ENCODE results near the gene ROMO1. TPM values are rescaled to one million over a fixed set of nuclear protein-coding genes. Genes with fewer than 3 reads are reported as not detected.

The ROMO1 gene
- total RNA-seq, 2 donors from 2014 or later, result 196 to 243 TPM

DNA sequence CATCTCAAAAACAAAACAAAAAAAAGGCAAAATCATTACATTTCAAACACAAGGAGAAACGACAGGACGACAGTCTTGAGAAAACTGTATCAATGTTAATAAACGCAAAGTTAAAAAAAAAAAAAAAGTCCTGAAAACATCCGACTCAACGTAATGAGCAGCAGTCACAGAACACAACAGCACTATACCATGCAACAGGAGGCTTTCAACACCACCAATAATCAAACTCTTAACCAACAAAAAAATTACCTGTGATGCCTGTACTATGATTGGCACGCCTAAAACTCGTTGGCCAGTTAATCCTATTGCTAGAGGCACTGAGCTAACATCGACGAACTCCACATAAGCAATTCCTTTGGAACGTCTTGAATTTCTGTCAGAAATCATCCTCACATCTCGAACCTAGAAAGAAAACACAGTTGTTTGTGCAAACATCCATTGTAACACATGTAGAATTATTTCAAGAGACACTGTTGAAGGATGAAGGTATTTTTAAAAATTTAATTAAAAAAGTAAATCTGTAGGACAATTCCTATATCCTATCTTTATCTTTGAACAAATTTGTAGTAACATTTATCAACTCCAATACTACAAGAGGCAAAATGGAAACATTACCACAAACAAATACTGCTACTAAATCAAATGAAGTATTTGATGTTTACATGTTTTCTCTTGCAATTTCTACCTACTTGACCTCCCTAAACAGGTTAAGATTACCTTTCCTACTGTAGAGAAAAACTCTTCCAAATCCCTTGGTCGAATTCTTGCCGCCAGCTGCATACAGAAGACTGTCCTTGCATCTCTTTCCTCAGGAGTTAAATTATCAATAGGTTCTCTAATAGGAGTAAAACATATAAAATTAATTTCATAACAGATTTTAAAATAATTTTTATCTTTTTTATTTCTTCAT lies 25.4 kb downstream of the ROMO1 start:
- Histone ChIP-seq H3K4me1 (ENCODE audit: control insufficient read depth in 1 of 2, low read depth in 2 of 2) (peaks cover 4 to 17% of the 10 kb centered on the region in 2 donors), H3K4me3 (no peak overlapping the region), H3K27me3 (replicated peaks; ENCODE audit: insufficient read depth) (no peaks in the 10 kb centered on the region), H3K27ac (no peak overlapping the region), H3K9me3 (no peaks in the 10 kb centered on the region), H3K36me3 (peaks cover 84% of the 10 kb centered on the region)
- TF ChIP-seq, protein P1, sequence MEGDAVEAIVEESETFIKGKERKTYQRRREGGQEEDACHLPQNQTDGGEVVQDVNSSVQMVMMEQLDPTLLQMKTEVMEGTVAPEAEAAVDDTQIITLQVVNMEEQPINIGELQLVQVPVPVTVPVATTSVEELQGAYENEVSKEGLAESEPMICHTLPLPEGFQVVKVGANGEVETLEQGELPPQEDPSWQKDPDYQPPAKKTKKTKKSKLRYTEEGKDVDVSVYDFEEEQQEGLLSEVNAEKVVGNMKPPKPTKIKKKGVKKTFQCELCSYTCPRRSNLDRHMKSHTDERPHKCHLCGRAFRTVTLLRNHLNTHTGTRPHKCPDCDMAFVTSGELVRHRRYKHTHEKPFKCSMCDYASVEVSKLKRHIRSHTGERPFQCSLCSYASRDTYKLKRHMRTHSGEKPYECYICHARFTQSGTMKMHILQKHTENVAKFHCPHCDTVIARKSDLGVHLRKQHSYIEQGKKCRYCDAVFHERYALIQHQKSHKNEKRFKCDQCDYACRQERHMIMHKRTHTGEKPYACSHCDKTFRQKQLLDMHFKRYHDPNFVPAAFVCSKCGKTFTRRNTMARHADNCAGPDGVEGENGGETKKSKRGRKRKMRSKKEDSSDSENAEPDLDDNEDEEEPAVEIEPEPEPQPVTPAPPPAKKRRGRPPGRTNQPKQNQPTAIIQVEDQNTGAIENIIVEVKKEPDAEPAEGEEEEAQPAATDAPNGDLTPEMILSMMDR (IDR thresholded peaks at IDR 0.05), result no peak
- ATAC-seq (ENCODE audit: insufficient number of reproducible peaks, low FRiP score, low read depth) (no peak), DNase-seq (ENCODE audit: low spot score) (no peak)

DNA sequence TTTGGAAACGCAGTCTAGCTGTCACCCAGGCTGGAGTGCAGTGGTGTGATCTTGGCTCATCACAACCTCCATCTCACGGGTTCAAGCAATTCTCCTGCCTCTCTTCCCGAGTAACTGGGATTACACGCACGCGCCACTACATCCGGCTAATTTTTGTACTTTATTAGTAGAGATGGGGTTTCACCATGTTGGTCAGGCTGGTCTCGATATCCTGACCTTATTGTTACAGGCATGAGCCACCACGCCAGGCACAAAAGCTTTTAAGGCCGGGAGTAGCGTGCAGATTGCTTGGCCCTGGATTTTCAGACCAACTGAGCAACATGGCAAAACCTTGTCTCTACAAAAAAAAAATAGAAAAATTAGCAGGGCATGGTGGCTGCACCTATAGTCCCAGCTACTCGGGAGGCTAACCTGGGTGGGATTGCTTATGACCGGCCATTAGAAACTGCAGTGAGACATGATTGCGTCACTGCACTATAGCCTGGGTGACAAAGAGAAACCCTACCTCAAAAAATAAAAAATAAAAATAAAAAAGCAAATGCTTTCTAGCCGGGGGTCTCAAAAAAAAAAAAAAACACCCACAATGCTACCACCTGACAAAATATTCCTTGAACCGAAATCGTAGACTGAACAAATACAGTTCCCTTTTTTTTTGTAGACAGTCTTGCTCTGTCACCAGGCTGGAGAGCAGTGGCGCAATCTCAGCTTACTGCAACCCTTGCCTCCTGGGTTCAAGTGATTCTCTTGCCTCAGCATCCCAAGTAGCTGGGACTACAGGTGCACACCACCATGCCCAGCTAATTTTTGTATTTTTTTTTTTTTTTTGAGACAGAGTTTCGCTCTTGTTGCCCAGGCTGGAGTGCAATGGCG lies 27.9 kb downstream of the ROMO1 start:
- DNase-seq (ENCODE audit: low spot score), result no peak
- H3K27me3 ChIP-seq (replicated peaks; ENCODE audit: insufficient read depth), result no peaks in the 10 kb centered on the region
- no peaks in the 10 kb centered on the region for H3K9me3 ChIP-seq
- peaks cover 75% of the 10 kb centered on the region for H3K36me3 ChIP-seq
- ATAC-seq (ENCODE audit: insufficient number of reproducible peaks, low FRiP score, low read depth), result no peak
- no peak overlapping the region for H3K4me3 ChIP-seq
- no peak overlapping the region for H3K27ac ChIP-seq
- TF ChIP-seq, protein P1 (IDR thresholded peaks at IDR 0.05), result no peak
- H3K4me1 ChIP-seq (ENCODE audit: control insufficient read depth in 1 of 2, low read depth in 2 of 2), result peaks cover 13 to 29% of the 10 kb centered on the region in 2 donors

GRCh38 chr20:35729283-35729807 lies 30.1 kb downstream of the ROMO1 start:
- H3K36me3 ChIP-seq, result peaks cover 74% of the 10 kb centered on the region
- ATAC-seq (ENCODE audit: insufficient number of reproducible peaks, low FRiP score, low read depth) (no peak), DNase-seq (ENCODE audit: low spot score) (no peak)
- peaks cover 33 to 40% of the 10 kb centered on the region in 2 donors for H3K4me1 ChIP-seq (ENCODE audit: control insufficient read depth in 1 of 2, low read depth in 2 of 2)
- no peaks in the 10 kb centered on the region for H3K9me3 ChIP-seq
- TF ChIP-seq, protein P1 (IDR thresholded peaks at IDR 0.05), result no peak
- no peaks in the 10 kb centered on the region for H3K27me3 ChIP-seq (replicated peaks; ENCODE audit: insufficient read depth)
- no peak overlapping the region for H3K27ac ChIP-seq
- no peak overlapping the region for H3K4me3 ChIP-seq

DNA sequence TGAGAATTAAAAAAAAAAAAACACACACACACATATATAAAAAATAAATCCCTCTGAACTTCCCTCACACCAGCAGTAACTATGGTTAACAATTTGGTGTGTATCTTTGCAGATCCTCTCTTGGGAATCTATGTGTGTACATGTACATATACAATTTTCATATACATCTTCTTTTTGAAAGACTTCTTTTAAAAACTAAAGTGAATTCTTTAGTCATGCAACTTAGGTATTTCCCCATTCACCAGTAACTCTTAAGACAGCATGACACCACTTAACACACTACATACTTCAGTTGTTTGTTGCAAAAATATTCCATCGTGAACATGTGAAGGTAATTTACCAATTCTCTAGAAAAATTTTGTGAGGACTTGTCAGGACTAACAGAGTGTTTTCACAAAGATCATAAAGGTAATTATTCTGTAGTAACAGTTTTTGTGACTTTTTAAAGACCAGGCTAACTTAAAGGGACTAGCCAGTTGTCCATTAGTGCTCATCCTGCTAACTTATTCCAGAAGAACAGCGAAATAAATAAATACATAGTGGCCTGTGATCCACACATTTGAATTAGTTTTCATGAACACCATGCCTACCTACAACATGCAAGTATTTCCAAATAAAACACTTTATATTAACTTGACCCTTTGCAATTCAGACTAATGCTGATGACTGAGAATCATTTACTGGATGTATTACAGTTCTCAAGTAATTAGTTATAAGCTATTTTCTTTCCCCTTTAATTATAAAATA lies 30.8 kb downstream of the ROMO1 start:
- DNase-seq (ENCODE audit: low spot score) (no peak), ATAC-seq (ENCODE audit: insufficient number of reproducible peaks, low FRiP score, low read depth) (no peak)
- no peak overlapping the region for H3K4me3 ChIP-seq
- peaks cover 69% of the 10 kb centered on the region for H3K36me3 ChIP-seq
- no peaks in the 10 kb centered on the region for H3K9me3 ChIP-seq
- TF ChIP-seq, protein P1 (IDR thresholded peaks at IDR 0.05), result no peak
- peaks cover 39 to 47% of the 10 kb centered on the region in 2 donors for H3K4me1 ChIP-seq (ENCODE audit: control insufficient read depth in 1 of 2, low read depth in 2 of 2)
- H3K27me3 ChIP-seq (replicated peaks; ENCODE audit: insufficient read depth), result no peaks in the 10 kb centered on the region
- H3K27ac ChIP-seq, result no peak overlapping the region

Data from thoracic aorta (tissue), 2 donors.